Transverse colon (tissue), 4 donors: ENCODE measurements around the gene HMX2. TPM values are rescaled to one million over a fixed set of nuclear protein-coding genes. Genes with fewer than 3 reads are reported as not detected.

Source experiments
- DNase-seq: peaks from one replicate; pipeline ENCODE4 v3.0.0-alpha.2; 2019
- H3K27ac ChIP-seq, 4 donors: fragments of 200-600 bp; sonication (generic); 2 replicates each; pipeline ENCODE4 v1.5.1; 2016 to 2018; ENCODE audit warnings: inconsistent platforms in 4 of 4
- H3K27me3 ChIP-seq: fragments of 200-600 bp; sonication (generic); 2 replicates; pipeline ENCODE4 v1.5.1; 2017; ENCODE audit warnings: inconsistent platforms
- H3K36me3 ChIP-seq, 4 donors: fragments of 200-600 bp; sonication (generic); 2 replicates each; pipeline ENCODE4 v1.5.1; 2017 to 2019; ENCODE audit warnings: inconsistent platforms in 4 of 4
- H3K4me1 ChIP-seq, 4 donors: fragments of 200-600 bp; sonication (generic); 2 replicates each; pipeline ENCODE4 v1.5.1; 2017 to 2020; ENCODE audit warnings: inconsistent platforms in 4 of 4
- H3K4me3 ChIP-seq, 4 donors: fragments of 200-600 bp; sonication (generic); 1 replicate in 1 of 4; 2 replicates in 3 of 4; pipeline versions ENCODE4 v1.5.1 to v1.6.1; 2017 to 2019; ENCODE audit warnings: inconsistent platforms in 4 of 4
- H3K9me3 ChIP-seq, 2 donors: fragments of 200-600 bp; sonication (generic); 2 replicates each; pipeline ENCODE4 v1.5.1; 2017 to 2019; ENCODE audit warnings: inconsistent platforms in 2 of 2
- EP300 ChIP-seq: sonication (generic); formaldehyde crosslinking; IDR thresholded peaks from one replicate; pipeline ENCODE4 v1.6.1; 2017; ENCODE audit warnings: antibody characterized with exemption, low read depth
- POLR2A ChIP-seq: fragments of 450-650 bp; IDR thresholded peaks from one replicate; pipeline ENCODE4 v1.6.1; 2016; ENCODE audit warnings: antibody characterized with exemption, mild to moderate bottlenecking, moderate library complexity
- POLR2AphosphoS5 ChIP-seq, 3 donors: sonication (generic); formaldehyde crosslinking; IDR thresholded peaks; one replicate each; pipeline ENCODE4 v1.6.1; 2016; ENCODE audit warnings: antibody characterized with exemption in 3 of 3
- WGBS, 2 donors: methylation state at CpG; one replicate each; pipeline ENCODE4 v1.1.5; 2018; ENCODE audit warnings: low coverage in 1 of 2; 5-methylcytosine and 5-hydroxymethylcytosine counted together
- in situ Hi-C, 4 donors: fragments of 200-750 bp; cut with MboI; loops; one replicate each; pipeline versions ENCODE4 v1.15.0 to v1.15.1; 2017; ENCODE audit warnings: low sequenced_read_pairs in 3 of 4, low pct_ligation_motif_present in 1 of 4, low pct_unique_long_range_greater_than_20kb in 1 of 4
- intact Hi-C: fragments of 100-400 bp; cut with DNase I; formaldehyde crosslinking; loops from one replicate; pipeline ENCODE4 v1.15.1; 2023; ENCODE audit warnings: low total_unique reads
- total RNA-seq, 4 donors: library from RNA; depleted of rRNA; stranded (reverse); fragments of >200 nt; gene quantifications; one replicate each; pipeline ENCODE4 v1.1.0, GENCODE V29; 2016
- TF ChIP-seq, protein P1 (sequence below), 5 experiments: fragments of 200-600 bp in 3 of 5; fragments of 450-650 bp in 2 of 5; sonication (generic) in 3 of 5; IDR thresholded peaks; 1 replicate in 2 of 5; 2 replicates in 3 of 5; pipeline ENCODE4 v1.5.1; 2016 to 2017; ENCODE audit warnings: antibody characterized with exemption in 5 of 5, inconsistent platforms in 3 of 5, mild to moderate bottlenecking in 2 of 5, moderate library complexity in 1 of 5

The HMX2 gene
- total RNA-seq, 4 donors from 2014 or later, result 0.41 to 0.64 TPM; not detected in 2

GRCh38 chr10:123135415-123136141, 12.4 kb upstream of the HMX2 start, which contains the start of gene HMX3:
Gene HMX3, plus strand, starts transcription at chr10:123135970. Its CDS starts 81 bp downstream, at chr10:123136051.
- in situ Hi-C loops (loop anchor here in 1 of 4 donors (25.0 kb wide), 1 partner anchor 427 kb away; no protein-coding TSS in a partner anchor), intact Hi-C loops (no loop called here)
- Histone ChIP-seq H3K36me3 (no peaks in the 10 kb centered on the region), H3K4me1 (peaks cover 22 to 59% (median 45%) of the 10 kb centered on the region in 4 donors), H3K9me3 (no peaks in the 10 kb centered on the region), H3K27ac (no peak within 1 kb of the TSS), H3K27me3 (peaks cover 100% of the 10 kb centered on the region), H3K4me3 (peak within 1 kb of the TSS in 3 of 4 donors; percentile 1 to 55 (median 29))
- DNase-seq, result no peak
- 2% methylated on average over 63 of the region's 76 CpGs; no CpG with 5 or more reads in 1 of the 2 donors for WGBS, 2 donors
- TF ChIP-seq EP300 (no peak), POLR2AphosphoS5 (IDR thresholded peaks at IDR 0.05) (no peak), POLR2A (no peak)
- TF ChIP-seq, protein P1, sequence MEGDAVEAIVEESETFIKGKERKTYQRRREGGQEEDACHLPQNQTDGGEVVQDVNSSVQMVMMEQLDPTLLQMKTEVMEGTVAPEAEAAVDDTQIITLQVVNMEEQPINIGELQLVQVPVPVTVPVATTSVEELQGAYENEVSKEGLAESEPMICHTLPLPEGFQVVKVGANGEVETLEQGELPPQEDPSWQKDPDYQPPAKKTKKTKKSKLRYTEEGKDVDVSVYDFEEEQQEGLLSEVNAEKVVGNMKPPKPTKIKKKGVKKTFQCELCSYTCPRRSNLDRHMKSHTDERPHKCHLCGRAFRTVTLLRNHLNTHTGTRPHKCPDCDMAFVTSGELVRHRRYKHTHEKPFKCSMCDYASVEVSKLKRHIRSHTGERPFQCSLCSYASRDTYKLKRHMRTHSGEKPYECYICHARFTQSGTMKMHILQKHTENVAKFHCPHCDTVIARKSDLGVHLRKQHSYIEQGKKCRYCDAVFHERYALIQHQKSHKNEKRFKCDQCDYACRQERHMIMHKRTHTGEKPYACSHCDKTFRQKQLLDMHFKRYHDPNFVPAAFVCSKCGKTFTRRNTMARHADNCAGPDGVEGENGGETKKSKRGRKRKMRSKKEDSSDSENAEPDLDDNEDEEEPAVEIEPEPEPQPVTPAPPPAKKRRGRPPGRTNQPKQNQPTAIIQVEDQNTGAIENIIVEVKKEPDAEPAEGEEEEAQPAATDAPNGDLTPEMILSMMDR (IDR thresholded peaks at IDR 0.05), result no peak

GRCh38 chr10:123136221-123136805, 11.6 kb upstream of the HMX2 start:
- Histone ChIP-seq H3K9me3 (no peaks in the 10 kb centered on the region), H3K4me3 (peak overlapping the region in 3 of 4 donors; percentile 1 to 55 (median 29)), H3K27ac (no peak overlapping the region), H3K4me1 (peaks cover 22 to 59% (median 45%) of the 10 kb centered on the region in 4 donors), H3K36me3 (no peaks in the 10 kb centered on the region), H3K27me3 (peaks cover 100% of the 10 kb centered on the region)
- TF ChIP-seq, protein P1 (IDR thresholded peaks at IDR 0.05), result no peak
- TF ChIP-seq POLR2AphosphoS5 (IDR thresholded peaks at IDR 0.05), result no peak
- no peak for TF ChIP-seq POLR2A
- TF ChIP-seq EP300, result no peak
- in situ Hi-C loops, result loop anchor here in 1 of 4 donors (25.0 kb wide), 1 partner anchor 426 kb away; no protein-coding TSS in a partner anchor
- intact Hi-C loops, result no loop called here
- WGBS, 2 donors, result 0 to 16% methylated on average over 3 to 44 of the region's 59 CpGs
- DNase-seq, result no peak

- peak overlapping the region in 2 of 4 donors; percentile 15 to 55 for H3K4me3 ChIP-seq
- WGBS, 2 donors, result 8% methylated on average over 78 of the region's 83 CpGs; no CpG with 5 or more reads in 1 of the 2 donors
- no peak for DNase-seq
- intact Hi-C loops (no loop called here), in situ Hi-C loops (loop anchor here in 1 of 4 donors (25.0 kb wide), 1 partner anchor 425 kb away; no protein-coding TSS in a partner anchor)
- peaks cover 100% of the 10 kb centered on the region for H3K27me3 ChIP-seq
- H3K9me3 ChIP-seq, result no peaks in the 10 kb centered on the region
- peaks cover 22 to 59% (median 45%) of the 10 kb centered on the region in 4 donors for H3K4me1 ChIP-seq
- H3K36me3 ChIP-seq, result no peaks in the 10 kb centered on the region
- TF ChIP-seq, protein P1 (IDR thresholded peaks at IDR 0.05), result no peak
- TF ChIP-seq POLR2A (no peak), POLR2AphosphoS5 (IDR thresholded peaks at IDR 0.05) (no peak), EP300 (no peak)
- no peak overlapping the region for H3K27ac ChIP-seq
Measured at GRCh38 chr10:123136806-123137642, 10.9 kb upstream of the HMX2 start.
